ENCODE measurements around the gene ENG. TPM values are rescaled to one million over a fixed set of nuclear protein-coding genes. Genes with fewer than 3 reads are reported as not detected.
A peak's percentile ranks its signal among the peaks of the same experiment; 100 is the strongest.

Gene ENG
- polyA plus RNA-seq, 3 donors, result 15.7 to 26.0 (median 17.9) TPM

DNA sequence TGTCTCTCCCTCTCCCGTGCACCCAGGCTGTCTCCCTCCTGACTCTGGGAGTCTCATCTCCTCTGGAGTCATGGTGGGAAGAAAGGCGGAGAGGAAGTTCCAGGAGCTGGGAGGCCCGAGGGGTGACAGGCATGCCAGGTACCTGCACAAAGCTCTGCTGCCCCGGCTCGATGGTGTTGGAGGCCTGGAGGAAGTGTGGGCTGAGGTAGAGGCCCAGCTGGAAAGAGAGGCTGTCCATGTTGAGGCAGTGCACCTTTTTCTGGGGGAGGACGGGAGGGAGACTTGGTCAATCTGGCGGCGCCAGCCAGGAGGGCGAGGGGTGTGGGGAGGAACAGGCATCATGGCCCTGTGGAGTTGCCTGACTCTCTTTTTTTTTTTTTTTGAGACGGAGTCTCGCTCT is 35.9 kb downstream of the ENG start:
- H3K27ac Mint-ChIP-seq, result peak overlapping the region in 1 of 7 donors; percentile 47
- intact Hi-C loops (cut with micrococcal nuclease), result no loop called here

GRCh38 chr9:127817881-127818434 is 36.5 kb downstream of the ENG start:
- Mint-ChIP-seq H3K27ac (peak overlapping the region in 3 of 7 donors; percentile 38 to 67 (median 59)), H3K4me3 (no peak overlapping the region), H3K9me3 (no peaks in the 10 kb centered on the region), H3K36me3 (peaks cover 48 to 58% of the 10 kb centered on the region in 2 donors), H3K4me1 (no peaks in the 10 kb centered on the region), H3K27me3 (ENCODE audit: low read depth in 3 of 3) (peaks cover 0 to 2% (median 1%) of the 10 kb centered on the region in 3 donors)
- 80% methylated on average over 8 of the region's 17 CpGs for WGBS (ENCODE audit: insufficient coverage)
- H3K36me3 ChIP-seq (replicated peaks in 1 of 2; ENCODE audit: control insufficient read depth in 1 of 2, insufficient read depth in 2 of 2, low read length in 2 of 2), result peaks cover 65 to 73% of the 10 kb centered on the region in 2 donors
- TF ChIP-seq CTCF (IDR thresholded peaks at IDR 0.05), result no peak
- H2AFZ ChIP-seq (ENCODE audit: insufficient read depth, low read depth, low read length, poor library complexity, severe bottlenecking), result no peak overlapping the region
- no peaks in the 10 kb centered on the region for H3K27me3 ChIP-seq (ENCODE audit: control insufficient read depth in 2 of 2, insufficient read depth in 2 of 2, low read length in 2 of 2)
- H3K9me3 ChIP-seq (replicated peaks in 1 of 2; ENCODE audit: control insufficient read depth in 1 of 2, insufficient read depth in 1 of 2, low read length in 2 of 2), result no peaks in the 10 kb centered on the region
- no peak overlapping the region for H3K4me2 ChIP-seq (replicated peaks; ENCODE audit: extremely low read depth, low read length, poor library complexity, severe bottlenecking)
- no peaks in the 10 kb centered on the region for H3K79me2 ChIP-seq (ENCODE audit: insufficient read depth, low read length)
- H4K20me1 ChIP-seq (ENCODE audit: insufficient read depth, low read length), result no peaks in the 10 kb centered on the region
- H3K4me3 ChIP-seq (replicated peaks in 1 of 3; ENCODE audit: low read depth in 2 of 3, low read length in 3 of 3), result no peak overlapping the region
- DNase-seq, result no peak
- H3K4me1 ChIP-seq (ENCODE audit: control insufficient read depth in 1 of 2, insufficient read depth in 2 of 2, low read length in 2 of 2), result no peaks in the 10 kb centered on the region
- no peak overlapping the region for H3K9ac ChIP-seq (ENCODE audit: insufficient read depth, low read length, poor library complexity, severe bottlenecking)
- intact Hi-C loops (cut with micrococcal nuclease), result no loop called here
- no peak overlapping the region for H3K27ac ChIP-seq (ENCODE audit: low read depth in 1 of 2, low read length in 2 of 2)

More for the DNA sequence above, 35.9 kb downstream of the ENG start:
- no peak overlapping the region for H3K9ac ChIP-seq (ENCODE audit: insufficient read depth, low read length, poor library complexity, severe bottlenecking)
- H3K27me3 Mint-ChIP-seq (ENCODE audit: low read depth in 3 of 3), result peaks cover 0 to 2% (median 1%) of the 10 kb centered on the region in 3 donors
- H4K20me1 ChIP-seq (ENCODE audit: insufficient read depth, low read length), result no peaks in the 10 kb centered on the region
- no peak overlapping the region for H3K4me3 ChIP-seq (replicated peaks in 1 of 3; ENCODE audit: low read depth in 2 of 3, low read length in 3 of 3)
- H3K9me3 ChIP-seq (replicated peaks in 1 of 2; ENCODE audit: control insufficient read depth in 1 of 2, insufficient read depth in 1 of 2, low read length in 2 of 2), result no peaks in the 10 kb centered on the region
- no peaks in the 10 kb centered on the region for H3K27me3 ChIP-seq (ENCODE audit: control insufficient read depth in 2 of 2, insufficient read depth in 2 of 2, low read length in 2 of 2)
- no peaks in the 10 kb centered on the region for H3K4me1 ChIP-seq (ENCODE audit: control insufficient read depth in 1 of 2, insufficient read depth in 2 of 2, low read length in 2 of 2)
- DNase-seq, result no peak
- H3K4me1 Mint-ChIP-seq, result no peaks in the 10 kb centered on the region
- 90% methylated on average over 7 of the region's 11 CpGs for WGBS (ENCODE audit: insufficient coverage)
- peaks cover 58 to 67% of the 10 kb centered on the region in 2 donors for H3K36me3 ChIP-seq (replicated peaks in 1 of 2; ENCODE audit: control insufficient read depth in 1 of 2, insufficient read depth in 2 of 2, low read length in 2 of 2)
- H3K36me3 Mint-ChIP-seq, result peaks cover 42 to 52% of the 10 kb centered on the region in 2 donors
- H3K27ac ChIP-seq (ENCODE audit: low read depth in 1 of 2, low read length in 2 of 2), result no peak overlapping the region
- no peak overlapping the region for H3K4me3 Mint-ChIP-seq
- H3K9me3 Mint-ChIP-seq, result no peaks in the 10 kb centered on the region
- no peaks in the 10 kb centered on the region for H3K79me2 ChIP-seq (ENCODE audit: insufficient read depth, low read length)
- no peak for TF ChIP-seq CTCF (IDR thresholded peaks at IDR 0.05)
- no peak overlapping the region for H3K4me2 ChIP-seq (replicated peaks; ENCODE audit: extremely low read depth, low read length, poor library complexity, severe bottlenecking)
- no peak overlapping the region for H2AFZ ChIP-seq (ENCODE audit: insufficient read depth, low read depth, low read length, poor library complexity, severe bottlenecking)

All from CD14-positive monocyte (primary cell).